HG02610 (cell line): ENCODE results near the gene TTLL8.

Experiments used
- ATAC-seq: cut with Tn5 transposase; IDR thresholded peaks from one replicate; pipeline ENCODE4 v1.9.1; 2021; ENCODE audit warnings: mild to moderate bottlenecking, moderate library complexity; ENCODE audit not compliant: unreplicated experiment

TTLL8 gene

GRCh38 chr22:50062509-50063135 lies 4.5 kb upstream of the TTLL8 start:
- ATAC-seq = no peak

DNA sequence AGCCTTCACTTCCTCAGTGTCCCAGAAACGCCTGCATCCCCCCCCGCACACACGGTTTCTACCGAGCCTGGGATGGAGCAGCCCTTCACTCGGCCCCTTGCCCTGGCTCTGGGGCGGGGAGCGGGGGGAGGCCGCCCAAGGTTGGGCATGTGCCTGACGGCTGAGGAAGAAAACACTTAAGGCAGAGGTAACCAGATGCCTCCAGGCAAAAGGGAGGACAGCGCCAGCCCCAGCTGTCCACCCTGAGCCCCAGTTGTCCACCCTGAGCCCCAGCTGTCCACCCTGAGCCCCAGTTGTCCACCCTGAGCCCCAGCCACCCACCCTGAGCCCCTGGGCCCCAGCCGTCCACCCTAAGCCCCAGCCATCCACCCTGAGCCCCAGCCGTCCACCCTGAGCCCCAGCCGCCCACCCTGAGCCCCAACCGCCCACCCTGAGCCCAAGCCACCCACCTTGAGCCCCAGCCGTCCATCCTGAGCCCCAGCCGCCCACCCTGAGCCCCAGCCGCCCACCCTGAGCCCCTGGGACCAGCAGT lies 3.8 kb upstream of the TTLL8 start:
- no peak for ATAC-seq

- ATAC-seq = no peak
Measured at GRCh38 chr22:50061141-50061823, 3.2 kb upstream of the TTLL8 start.

GRCh38 chr22:50060441-50061140 lies 2.5 kb upstream of the TTLL8 start:
- no peak for ATAC-seq

DNA sequence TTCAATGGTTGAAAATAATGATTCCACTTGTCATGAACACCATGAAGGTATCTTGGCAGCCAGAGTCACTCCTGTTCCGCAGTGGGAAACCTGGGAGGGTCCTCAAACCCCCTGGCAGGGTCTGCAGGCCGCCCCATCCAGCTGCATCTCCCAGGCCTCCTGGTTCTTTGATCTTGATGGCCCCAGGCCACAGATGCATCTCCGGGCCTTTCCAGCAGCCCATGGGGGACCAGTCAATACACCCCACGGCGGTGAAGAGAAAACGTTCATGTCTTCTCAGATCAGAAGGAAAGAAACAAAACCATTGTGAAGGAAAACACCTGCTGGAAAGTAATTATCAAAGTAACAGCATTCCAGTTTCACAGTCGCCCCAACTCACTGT lies 1.8 kb upstream of the TTLL8 start:
- no peak for ATAC-seq

- ATAC-seq = no peak
Measured at GRCh38 chr22:50058906-50059880, 1.1 kb upstream of the TTLL8 start.

DNA sequence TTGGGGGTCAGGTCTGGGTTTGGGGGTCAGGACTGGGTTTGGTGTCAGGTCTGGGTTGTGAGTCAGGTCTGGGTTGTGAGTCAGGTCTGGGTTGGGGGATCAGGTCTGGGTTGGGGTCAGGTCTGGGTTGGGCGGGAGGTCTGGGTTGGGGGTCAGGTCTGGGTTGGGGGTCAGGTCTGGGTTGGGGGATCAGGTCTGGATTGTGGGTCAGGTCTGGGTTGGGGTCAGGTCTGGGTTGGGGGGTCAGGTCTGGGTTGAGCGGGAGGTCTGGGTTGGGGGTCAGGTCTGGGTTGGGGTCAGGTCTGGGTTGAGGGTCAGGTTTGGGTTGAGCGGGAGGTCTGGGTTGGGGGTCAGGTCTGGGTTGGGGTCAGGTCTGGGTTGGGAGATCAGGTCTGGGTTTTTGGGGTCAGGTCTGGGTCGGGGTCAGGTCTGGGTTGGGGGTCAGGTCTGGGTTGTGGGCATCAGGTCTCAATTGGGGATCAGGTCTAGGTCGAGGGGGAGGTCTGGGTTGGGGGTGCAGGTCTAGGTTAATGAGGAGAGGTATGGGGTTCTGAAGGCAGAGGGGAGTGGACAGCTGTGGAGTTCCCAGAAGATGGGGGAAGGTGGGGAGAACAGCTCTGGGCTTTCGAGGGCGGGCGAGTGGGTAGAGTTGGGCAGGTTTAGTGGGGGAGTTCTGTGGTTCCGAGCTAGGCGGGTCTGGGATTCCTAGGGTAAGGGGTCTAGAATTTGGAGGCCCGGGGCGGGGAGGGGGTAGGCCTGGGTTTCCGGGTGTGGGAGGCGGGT lies 629 bp downstream of the TTLL8 start:
- no peak for ATAC-seq

GRCh38 chr22:50056214-50056972 lies 1.7 kb downstream of the TTLL8 start:
- no peak for ATAC-seq

GRCh38 chr22:50053861-50054260 lies 4.2 kb downstream of the TTLL8 start:
- ATAC-seq = no peak

DNA sequence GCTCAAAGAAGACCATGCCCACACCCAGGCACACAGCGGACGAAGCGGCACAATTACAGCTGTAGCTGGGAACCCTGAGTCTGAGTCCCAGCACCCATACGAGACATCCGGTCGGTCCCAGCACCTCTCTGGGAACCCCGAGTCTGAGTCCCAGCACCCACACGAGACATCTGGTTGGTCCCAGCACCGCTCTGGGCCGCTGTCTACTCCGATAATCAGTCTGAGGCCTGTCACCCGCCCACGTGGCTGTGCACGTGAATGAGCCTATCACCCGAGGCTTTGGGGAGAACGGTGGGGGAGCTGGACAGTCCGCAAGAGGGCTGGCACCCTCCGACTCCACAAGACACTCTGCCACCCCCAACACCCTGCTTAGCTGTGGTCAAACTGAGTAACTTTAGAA lies 6.2 kb downstream of the TTLL8 start:
- no peak for ATAC-seq

GRCh38 chr22:50049299-50050195 lies 8.6 kb downstream of the TTLL8 start:
- no peak for ATAC-seq

DNA sequence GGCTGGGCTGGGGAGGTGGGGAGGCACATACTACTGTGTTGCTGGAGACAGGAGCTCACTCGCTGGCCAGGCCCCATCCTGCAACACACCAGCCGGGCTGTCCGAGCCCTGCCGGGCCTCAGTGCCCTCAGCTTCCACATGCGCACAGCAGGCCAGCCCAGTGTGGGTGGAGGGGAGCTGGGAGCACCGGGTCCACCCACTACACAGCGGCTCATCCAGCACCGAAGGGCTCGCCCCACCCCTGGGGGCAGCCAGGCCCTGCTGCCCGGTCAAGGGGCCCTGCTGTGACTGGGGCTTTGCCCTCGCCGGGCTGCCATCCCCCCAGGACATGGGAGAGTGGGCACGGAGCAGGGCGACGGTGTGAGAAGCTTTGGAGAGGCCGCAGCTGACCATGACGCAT lies 9.3 kb downstream of the TTLL8 start:
- no peak for ATAC-seq

DNA sequence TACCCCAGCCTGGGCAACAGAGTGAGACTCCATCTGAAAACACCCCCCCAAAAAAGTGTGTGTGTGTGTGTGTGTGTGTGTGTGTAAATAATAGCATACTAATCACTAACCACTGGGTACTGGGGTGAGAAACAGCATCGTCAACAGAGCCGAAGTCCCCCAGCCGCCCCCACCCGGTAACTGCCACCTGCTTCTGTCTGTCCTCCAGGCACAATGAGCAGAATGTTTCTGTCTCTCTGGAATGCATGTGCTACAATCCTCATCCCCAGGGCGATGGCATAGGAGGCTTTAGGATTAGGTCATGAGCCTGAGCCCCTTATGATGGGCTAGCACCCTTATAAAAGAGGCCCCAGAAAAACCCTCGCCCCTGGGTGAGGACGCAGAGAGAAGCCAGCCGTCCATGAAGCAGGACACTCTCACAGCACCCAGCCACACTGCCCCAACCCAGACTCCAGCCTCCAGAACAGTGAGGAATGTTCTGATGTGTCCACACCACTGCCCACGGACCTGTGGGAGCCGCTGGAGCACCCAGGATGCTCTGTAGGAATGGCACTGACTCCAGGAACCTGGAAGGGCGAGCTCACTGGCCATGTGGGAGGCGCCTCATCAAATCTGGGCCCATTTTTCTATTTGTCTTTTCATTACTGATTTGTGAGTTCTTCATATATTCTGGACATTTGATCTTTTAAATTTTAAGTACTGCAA lies 9.9 kb downstream of the TTLL8 start:
- ATAC-seq = no peak

GRCh38 chr22:50047346-50047745 lies 10.8 kb downstream of the TTLL8 start:
- no peak for ATAC-seq

- ATAC-seq = no peak
Measured at GRCh38 chr22:50046481-50047245, 11.4 kb downstream of the TTLL8 start.

- no peak for ATAC-seq
Measured at GRCh38 chr22:50046019-50046415, 12.1 kb downstream of the TTLL8 start.
